ENCODE data around the gene GPI.
A peak's percentile ranks its signal among the peaks of the same experiment; 100 is the strongest.
"Not testable (repeated sequence)": the region's sequence is repeated elsewhere in the genome, so short reads cannot be mapped to it uniquely, and the experiment has no call there.

GPI gene

DNA sequence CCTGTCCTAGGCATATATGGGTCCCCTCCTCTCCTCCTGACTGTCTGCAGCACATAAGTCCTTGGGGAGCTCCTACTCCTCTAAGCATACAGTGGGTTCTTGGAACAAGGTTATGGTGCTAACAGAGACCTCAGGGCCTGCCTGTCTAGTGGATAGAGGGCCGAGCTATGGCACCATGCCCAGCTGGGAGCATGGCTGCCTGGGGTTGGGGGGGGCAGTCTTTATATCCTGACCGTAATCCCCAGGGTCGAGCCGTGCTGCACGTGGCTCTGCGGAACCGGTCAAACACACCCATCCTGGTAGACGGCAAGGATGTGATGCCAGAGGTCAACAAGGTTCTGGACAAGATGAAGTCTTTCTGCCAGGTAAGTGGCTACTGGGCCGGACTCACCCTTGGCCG is 3.3 kb downstream of the GPI start:
- no peak for DNase-seq

DNA sequence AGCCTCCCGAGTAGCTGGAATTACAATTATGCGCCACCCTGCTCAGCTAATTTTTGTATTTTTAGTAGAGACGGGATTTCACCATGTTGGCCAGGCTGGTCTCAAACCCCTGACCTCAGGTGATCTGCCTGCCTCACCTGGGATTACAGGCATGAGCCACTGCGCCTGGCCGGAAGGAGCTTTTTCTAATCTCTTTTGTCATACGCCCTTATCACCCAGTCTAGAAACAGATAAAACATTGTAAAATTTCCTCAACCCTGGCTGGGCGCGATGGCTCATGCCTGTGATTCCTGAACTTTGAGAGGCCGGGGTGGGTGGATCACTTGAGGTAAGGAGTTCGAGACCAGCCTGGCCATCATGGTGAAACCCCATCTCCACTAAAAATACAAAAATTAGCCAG is 4.2 kb downstream of the GPI start:
- not testable (repeated sequence) for DNase-seq

- no peak for DNase-seq
Observed at GRCh38 chr19:34370117-34370516, 5.1 kb downstream of the GPI start.

GRCh38 chr19:34370983-34371382 is 6.0 kb downstream of the GPI start:
- DNase-seq = no peak

DNA sequence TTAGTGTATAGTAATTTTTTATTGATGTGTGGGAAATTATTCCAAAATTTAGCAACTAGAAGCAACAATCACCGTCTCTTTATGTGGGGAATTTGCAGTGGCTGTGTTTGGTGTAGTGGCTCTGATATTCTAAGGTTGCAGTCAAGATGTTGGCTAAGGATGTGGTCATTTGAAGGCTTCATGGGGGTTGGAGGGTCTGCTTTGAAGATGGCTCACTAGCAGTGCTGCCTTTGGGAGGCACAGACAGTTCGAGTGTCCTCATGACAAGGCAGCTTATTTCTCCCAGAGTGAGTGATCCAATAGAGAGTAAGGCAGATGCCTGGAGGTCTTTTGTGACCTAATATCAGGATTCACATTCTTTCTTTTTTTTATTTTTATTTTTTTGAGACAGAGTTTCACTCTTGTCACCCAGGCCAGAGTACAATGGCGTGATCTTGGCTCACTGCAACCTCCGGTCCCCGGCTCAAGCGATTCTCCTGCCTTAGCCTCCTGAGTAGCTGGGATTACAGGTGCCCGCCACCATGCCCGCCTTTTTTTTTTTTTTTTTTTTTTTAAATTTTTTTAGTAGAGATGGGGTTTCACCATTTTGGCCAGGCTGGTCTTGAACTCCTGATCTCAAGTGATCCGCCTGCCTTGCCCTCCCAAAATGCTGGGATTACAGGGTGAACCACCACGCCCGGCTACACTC is 8.7 kb downstream of the GPI start:
- no peak for DNase-seq

- no peak for DNase-seq
Observed at GRCh38 chr19:34375598-34375997, 10.6 kb downstream of the GPI start.

DNA sequence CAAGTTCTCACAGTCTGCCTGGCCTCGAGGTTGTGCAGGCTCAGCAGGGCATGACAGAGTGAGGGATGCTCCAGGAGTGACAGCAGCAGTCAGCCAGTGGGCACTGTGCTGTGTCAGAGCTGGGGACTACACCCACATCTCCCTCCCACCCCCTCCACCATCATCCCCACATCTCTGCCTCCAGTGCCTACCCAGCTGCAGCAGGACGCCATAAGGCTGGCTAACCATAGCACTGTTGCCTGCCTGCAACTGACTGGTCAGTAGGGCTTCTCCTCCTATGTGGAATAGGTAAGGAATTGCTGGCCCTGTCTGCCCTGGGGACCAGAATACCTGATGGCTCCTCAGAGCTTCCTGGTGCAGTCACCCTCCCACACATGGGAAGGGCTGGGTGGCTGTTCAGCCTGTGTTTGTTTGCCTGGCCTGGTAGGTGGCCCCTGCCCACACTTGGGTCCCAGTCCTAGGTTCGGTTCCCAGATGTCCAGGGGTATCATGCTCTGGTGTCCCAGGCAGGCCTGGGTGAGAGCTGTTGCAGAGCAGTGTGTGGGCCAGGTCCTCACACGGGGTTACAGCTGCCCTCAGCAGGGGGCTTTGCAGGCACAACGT is 15.7 kb downstream of the GPI start:
- no peak for DNase-seq

DNA sequence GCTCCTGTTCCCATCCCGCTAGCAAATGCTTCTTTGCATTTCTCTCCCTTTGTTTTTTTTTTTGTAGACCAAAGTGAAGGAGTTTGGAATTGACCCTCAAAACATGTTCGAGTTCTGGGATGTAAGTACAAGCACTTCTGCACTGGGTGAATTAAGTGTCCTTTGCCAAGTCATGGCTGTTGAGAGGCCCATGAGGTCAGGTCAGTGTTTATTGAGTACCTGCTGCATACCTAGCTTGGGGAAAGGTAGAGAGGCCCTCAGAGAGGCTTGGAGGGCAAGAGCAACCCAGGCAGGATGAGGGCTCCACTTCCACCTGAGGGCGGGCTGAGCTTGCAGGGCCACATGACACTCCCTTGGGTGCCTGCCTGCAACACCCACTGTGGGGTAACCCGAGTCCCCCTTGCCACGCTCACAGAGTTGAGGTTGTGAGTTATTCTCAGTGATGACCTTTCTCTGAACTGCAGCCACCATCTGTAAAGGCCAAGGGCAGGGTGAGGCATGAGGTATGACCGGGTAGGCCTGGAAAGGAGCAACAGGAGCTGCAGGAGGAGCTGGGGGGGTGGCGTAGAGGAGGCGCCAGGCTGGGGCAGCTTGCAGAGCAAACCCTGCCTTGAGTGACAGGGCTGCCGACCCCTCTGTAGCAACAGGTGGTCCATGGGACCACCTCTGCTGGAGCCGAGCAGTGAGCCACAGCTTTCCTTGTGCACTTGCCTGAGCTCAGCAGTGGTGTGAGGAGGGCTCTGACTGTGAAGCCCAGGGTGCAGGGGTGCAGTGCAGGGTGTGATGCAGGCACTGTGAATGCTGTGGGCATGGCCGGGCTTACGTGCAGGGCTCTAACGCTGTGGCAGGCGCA is 16.6 kb downstream of the GPI start:
- DNase-seq = no peak

DNA sequence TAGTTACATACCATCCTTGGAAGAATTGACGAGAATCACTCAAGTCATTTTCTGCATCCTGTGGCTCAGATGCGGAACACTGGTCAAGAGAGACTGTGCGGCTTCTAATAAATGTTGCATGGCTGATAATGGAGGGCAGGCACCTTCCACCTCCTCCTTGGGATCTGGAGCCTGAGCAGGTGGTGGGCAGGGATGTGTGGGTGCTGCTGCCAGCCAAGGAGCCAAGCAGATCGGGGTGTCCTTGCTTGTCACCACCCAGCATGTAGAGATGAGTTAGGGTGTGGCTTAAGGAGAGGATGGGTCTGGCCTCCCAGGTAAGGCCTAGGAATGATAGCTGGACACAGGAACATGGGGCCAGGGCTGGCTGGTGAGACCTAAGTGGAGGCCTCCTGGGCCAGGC is 17.5 kb downstream of the GPI start:
- DNase-seq = no peak

GRCh38 chr19:34383599-34383998 is 18.6 kb downstream of the GPI start:
- DNase-seq = no peak

DNA sequence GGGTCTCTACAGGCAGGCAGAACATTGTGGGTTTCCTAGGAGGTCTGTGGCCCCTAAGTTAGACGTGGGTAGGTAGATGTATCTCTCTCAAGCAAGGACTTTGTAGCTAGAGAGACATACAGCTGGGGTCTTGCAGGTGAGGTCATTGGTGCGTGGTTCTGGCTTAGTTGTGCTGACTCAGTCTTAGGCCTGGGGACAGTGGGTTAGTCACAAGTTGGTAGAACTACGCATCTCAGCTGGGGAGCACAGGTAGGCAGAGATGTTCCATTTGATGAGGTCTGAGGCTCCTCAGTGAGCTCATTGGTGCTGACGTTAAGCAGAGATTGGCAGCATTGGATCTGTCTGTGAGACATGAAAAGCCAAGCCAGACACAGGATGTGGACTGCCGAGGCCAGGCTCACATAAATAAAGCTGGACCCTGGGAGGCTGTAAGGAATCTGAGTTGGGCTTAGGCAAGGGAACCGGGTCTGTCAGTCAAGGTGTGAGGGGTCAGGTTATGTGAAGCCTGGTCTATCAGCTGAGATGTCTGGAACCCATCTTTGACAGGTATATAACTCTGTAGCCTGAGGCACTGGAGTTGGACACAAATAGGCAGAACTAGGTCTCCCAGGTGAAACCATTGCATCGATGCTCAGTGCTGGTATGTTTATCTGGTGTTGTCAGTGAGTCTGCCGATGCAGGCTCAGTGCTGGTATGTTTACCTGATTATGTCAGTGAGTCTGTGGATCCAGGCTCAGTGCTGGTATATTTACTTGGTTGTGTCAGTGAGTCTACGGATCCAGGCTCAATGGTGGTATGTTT is 21.8 kb downstream of the GPI start:
- DNase-seq = no peak

DNA sequence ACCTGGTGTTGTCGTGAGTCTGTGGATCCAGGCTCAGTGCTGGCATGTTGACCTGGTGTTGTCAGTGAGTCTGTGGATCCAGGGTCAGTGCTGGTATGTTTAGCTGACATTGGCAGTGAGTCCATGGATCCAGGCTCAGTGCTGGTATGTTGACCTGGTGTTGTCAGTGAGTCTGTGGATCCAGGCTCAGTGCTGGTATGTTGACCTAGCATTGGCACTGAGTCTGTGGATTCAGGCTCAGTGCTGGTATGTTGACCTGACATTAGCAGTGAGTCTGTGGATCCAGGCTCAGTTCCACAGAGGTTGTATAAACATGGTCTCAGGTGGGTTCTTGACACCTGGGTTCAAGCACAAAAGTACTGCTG is 22.4 kb downstream of the GPI start:
- no peak for DNase-seq

- not testable (repeated sequence) for DNase-seq
Observed at GRCh38 chr19:34388745-34389144, 23.7 kb downstream of the GPI start.

DNA sequence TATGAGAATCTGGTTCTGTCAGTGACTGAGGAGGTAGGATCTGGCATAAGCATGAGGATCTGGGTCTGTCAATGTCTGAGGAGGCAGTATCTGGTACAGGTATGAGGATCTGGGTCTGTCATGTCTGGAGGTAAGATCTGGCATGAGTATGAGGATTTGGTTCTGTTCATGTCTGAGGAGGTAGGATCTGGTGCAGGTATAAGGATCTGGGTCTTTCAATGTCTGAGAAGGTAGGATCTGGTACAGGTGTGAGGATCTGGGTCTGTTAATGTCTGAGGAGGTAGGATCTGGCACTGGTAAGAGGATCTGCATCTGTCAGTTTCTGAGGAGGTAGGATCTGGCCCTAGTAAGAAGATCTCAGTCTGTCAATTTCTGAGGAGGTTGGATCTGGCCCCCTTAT is 26.8 kb downstream of the GPI start:
- DNase-seq = no peak

GRCh38 chr19:34393031-34393430 is 28.0 kb downstream of the GPI start:
- DNase-seq = no peak

DNA sequence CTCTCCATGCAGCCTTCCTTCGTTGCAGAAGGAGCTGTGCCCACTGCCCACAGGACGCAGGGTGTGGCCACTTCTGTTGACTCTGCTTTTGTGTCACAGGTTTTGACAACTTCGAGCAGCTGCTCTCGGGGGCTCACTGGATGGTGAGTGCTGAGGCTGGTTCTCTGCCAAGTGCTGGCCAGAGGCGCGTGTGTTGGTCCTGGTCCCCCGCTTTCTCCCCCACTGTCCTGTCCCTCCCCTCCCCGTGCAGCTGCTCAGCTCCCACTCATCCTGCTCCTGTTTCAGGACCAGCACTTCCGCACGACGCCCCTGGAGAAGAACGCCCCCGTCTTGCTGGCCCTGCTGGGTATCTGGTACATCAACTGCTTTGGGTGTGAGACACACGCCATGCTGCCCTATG is 28.6 kb downstream of the GPI start:
- no peak for DNase-seq

DNA sequence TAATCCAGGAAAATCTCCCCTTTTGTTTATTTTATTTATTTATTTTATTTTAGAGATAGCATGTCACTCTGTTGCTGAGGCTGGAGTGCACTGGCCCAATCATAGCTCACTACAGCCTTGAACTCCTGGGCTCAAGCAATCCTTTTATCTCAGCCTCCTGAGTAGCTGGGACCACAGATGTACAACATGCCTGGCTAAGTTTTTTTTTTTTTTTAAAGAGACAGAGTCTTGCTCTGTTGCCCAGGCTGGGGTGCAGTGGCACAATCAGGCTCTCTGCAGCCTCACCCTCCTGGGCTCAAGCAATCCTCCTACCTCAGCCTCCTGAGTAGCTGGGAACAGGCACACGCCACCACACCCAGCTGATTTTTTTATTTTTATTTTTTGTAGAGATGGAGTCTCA is 32.9 kb downstream of the GPI start:
- DNase-seq = no peak

DNA sequence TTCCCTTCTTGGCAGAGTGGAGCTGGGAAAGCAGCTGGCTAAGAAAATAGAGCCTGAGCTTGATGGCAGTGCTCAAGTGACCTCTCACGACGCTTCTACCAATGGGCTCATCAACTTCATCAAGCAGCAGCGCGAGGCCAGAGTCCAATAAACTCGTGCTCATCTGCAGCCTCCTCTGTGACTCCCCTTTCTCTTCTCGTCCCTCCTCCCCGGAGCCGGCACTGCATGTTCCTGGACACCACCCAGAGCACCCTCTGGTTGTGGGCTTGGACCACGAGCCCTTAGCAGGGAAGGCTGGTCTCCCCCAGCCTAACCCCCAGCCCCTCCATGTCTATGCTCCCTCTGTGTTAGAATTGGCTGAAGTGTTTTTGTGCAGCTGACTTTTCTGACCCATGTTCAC is 34.9 kb downstream of the GPI start:
- no peak for DNase-seq

GRCh38 chr19:34400844-34401243 is 35.8 kb downstream of the GPI start:
- not testable (repeated sequence) for DNase-seq

- DNase-seq = no peak
Observed at GRCh38 chr19:34402074-34402600, 37.1 kb downstream of the GPI start.

- no peak for DNase-seq
Observed at GRCh38 chr19:34403784-34404108, 38.8 kb downstream of the GPI start.

DNA sequence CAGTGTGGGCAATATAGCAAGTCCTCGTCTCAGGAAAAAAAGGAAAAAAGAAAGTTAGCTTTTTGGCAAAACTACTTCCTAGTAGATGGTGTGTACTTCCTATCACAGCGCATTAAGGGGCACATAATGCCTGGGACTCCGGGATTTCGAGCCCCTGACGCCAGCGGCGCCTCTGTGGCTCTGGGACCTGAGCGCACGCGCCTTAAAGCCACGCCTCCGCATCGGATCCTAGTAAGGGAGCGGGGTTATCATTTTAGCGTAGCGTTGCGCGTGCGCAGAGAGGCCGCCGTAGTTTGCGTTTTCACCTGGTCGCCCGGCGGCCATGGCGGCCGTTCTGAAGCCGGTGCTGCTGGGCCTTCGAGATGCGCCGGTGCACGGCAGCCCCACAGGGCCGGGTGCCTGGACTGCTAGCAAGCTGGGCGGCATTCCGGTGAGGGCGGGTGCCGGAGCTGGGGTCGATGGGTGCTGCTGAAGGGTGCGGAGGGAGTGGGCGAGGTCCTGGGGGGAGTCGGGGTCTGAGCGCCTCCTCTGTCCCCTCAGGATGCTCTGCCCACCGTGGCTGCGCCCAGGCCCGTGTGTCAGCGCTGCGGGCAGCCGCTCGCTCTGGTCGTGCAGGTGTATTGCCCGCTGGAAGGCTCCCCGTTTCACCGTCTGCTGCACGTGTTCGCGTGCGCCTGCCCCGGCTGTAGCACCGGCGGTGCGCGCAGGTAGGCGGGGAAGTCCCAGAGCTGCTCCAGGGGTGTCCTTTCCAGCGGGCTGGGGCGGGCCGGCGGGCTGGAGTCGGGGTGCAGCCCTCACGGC is 39.3 kb downstream of the GPI start, which contains the start of gene PDCD2L:
Gene PDCD2L (plus strand): TSS at position 291 of the 801 bp plus-strand sequence. CDS start 32 bp downstream, at position 323.
- DNase-seq = peak; percentile 67

Data from GOT3 (cell line).